GM23338 (cell line): ENCODE measurements around the gene ZNF143. TPM values are rescaled to one million over a fixed set of nuclear protein-coding genes. Genes with fewer than 3 reads are reported as not detected.
A peak's percentile ranks its signal among the peaks of the same experiment; 100 is the strongest.

Experiments
- ATAC-seq: fragments of 200-7000 bp; cut with Tn5 transposase; 3 replicates; pipeline ENCODE4 v1.9.1; 2020
- DNase-seq: peaks from one replicate; pipeline ENCODE4 v3.0.0-alpha.2; 2015; ENCODE audit warnings: low spot score
- H2AFZ ChIP-seq: fragments of 200-600 bp; sonication (generic); 2 replicates; pipeline ENCODE4 v1.8.0; 2016; ENCODE audit warnings: antibody characterized with exemption, mild to moderate bottlenecking, moderate library complexity
- H3F3A ChIP-seq: fragments of 200-600 bp; sonication (generic); replicated peaks from 2 replicates; pipeline ENCODE4 v1.8.0; 2017; ENCODE audit warnings: antibody characterized with exemption, mixed run types, low read depth
- H3K27ac ChIP-seq: fragments of 200-600 bp; sonication (generic); 2 replicates; pipeline ENCODE4 v1.6.1; 2016; ENCODE audit warnings: low read depth
- H3K27me3 ChIP-seq: fragments of 200-600 bp; sonication (generic); 2 replicates; pipeline ENCODE4 v1.8.0; 2016; ENCODE audit warnings: mild to moderate bottlenecking, mixed run types, moderate library complexity; ENCODE audit not compliant: insufficient read depth
- H3K36me3 ChIP-seq: fragments of 200-600 bp; sonication (generic); 2 replicates; pipeline ENCODE4 v1.8.0; 2016; ENCODE audit warnings: mild to moderate bottlenecking; ENCODE audit not compliant: insufficient read depth
- H3K4me1 ChIP-seq: fragments of 200-600 bp; sonication (generic); 2 replicates; pipeline ENCODE4 v1.8.0; 2016; ENCODE audit warnings: mild to moderate bottlenecking, moderate library complexity; ENCODE audit not compliant: insufficient read depth
- H3K4me2 ChIP-seq: fragments of 200-600 bp; sonication (generic); 2 replicates; pipeline ENCODE4 v1.7.1; 2017; ENCODE audit warnings: mixed run types
- H3K4me3 ChIP-seq: fragments of 200-600 bp; sonication (generic); 2 replicates; pipeline ENCODE4 v1.6.1; 2016; ENCODE audit warnings: mixed run types
- H3K79me2 ChIP-seq: fragments of 200-600 bp; sonication (generic); replicated peaks from 2 replicates; pipeline ENCODE4 v1.8.0; 2017; ENCODE audit warnings: mild to moderate bottlenecking; ENCODE audit not compliant: insufficient read depth
- H3K9me2 ChIP-seq: fragments of 200-600 bp; sonication (generic); 2 replicates; pipeline ENCODE4 v1.8.0; 2017; ENCODE audit not compliant: insufficient read depth
- H4K20me1 ChIP-seq: fragments of 200-600 bp; sonication (generic); replicated peaks from 2 replicates; pipeline ENCODE4 v1.8.0; 2017; ENCODE audit warnings: mild to moderate bottlenecking; ENCODE audit not compliant: insufficient read depth
- H3K27ac Mint-ChIP-seq: 2 replicates; pipeline ENCODE4 v1.8.0; 2020; ENCODE audit warnings: inconsistent platforms, mild to moderate bottlenecking, moderate library complexity, mixed read lengths
- H3K27me3 Mint-ChIP-seq: 3 replicates; pipeline ENCODE4 v1.8.0; 2022; ENCODE audit warnings: low read depth, mild to moderate bottlenecking, moderate library complexity, mixed read lengths, inconsistent platforms; ENCODE audit not compliant: insufficient read depth, poor library complexity
- H3K36me3 Mint-ChIP-seq: 3 replicates; pipeline ENCODE4 v1.8.0; 2021; ENCODE audit warnings: low read depth, mild to moderate bottlenecking, inconsistent platforms, moderate library complexity, mixed read lengths
- H3K4me1 Mint-ChIP-seq: 3 replicates; pipeline ENCODE4 v1.8.0; 2020; ENCODE audit warnings: mild to moderate bottlenecking, inconsistent platforms, mixed read lengths
- H3K4me3 Mint-ChIP-seq: 3 replicates; pipeline ENCODE4 v1.8.0; 2021; ENCODE audit warnings: moderate library complexity, mild to moderate bottlenecking, inconsistent platforms, mixed read lengths
- H3K9me3 Mint-ChIP-seq: 3 replicates; pipeline ENCODE4 v1.8.0; 2020; ENCODE audit warnings: moderate library complexity, mild to moderate bottlenecking, inconsistent platforms, mixed read lengths
- EZH2 ChIP-seq: fragments of 200-600 bp; sonication (generic); IDR thresholded peaks from one replicate; pipeline ENCODE4 v1.8.0; 2017; ENCODE audit warnings: antibody characterized with exemption, mild to moderate bottlenecking, low read depth; ENCODE audit not compliant: unreplicated experiment
- EZH2phosphoT487 ChIP-seq: fragments of 200-600 bp; sonication (generic); IDR thresholded peaks from one replicate; pipeline ENCODE4 v1.8.1; 2018; ENCODE audit warnings: antibody characterized with exemption; ENCODE audit not compliant: unreplicated experiment
- JUNB ChIP-seq: IDR thresholded peaks from one replicate; pipeline ENCODE4 v1.6.1; 2016; ENCODE audit warnings: antibody characterized with exemption; ENCODE audit not compliant: unreplicated experiment
- NANOG ChIP-seq: IDR thresholded peaks from 2 replicates; pipeline ENCODE4 v1.6.1; 2016; ENCODE audit warnings: antibody characterized with exemption, borderline replicate concordance
- POLR2AphosphoS5 ChIP-seq: IDR thresholded peaks from 2 replicates; pipeline ENCODE4 v1.6.1; 2016; ENCODE audit warnings: antibody characterized with exemption, low read depth
- ZNF114 ChIP-seq: fragments of 250-450 bp; sonication (Bioruptor Pico); IDR thresholded peaks from 2 replicates; pipeline ENCODE4 v1.5.0; 2020; ENCODE audit warnings: mild to moderate bottlenecking, moderate library complexity
- polyA plus RNA-seq: library from polyadenylated mRNA; unstranded; fragments of >200 nt; fragmentation: Nextera tagmentation; extraction: Ambion mirVana; gene quantifications from 2 replicates; pipeline ENCODE4 v1.2.1, GENCODE V29; 2016
- total RNA-seq: library from RNA; depleted of rRNA; stranded (reverse); fragments of >200 nt; shearing (Covaris generic); gene quantifications from 2 replicates; pipeline ENCODE4 v1.2.3, GENCODE V29; 2014
- TF ChIP-seq, protein P1 (sequence below): fragments of 250-450 bp; sonication (Bioruptor Pico); IDR thresholded peaks from 2 replicates; pipeline ENCODE4 v1.5.0; 2020; ENCODE audit warnings: mild to moderate bottlenecking, moderate library complexity
- TF ChIP-seq, protein P2 (sequence below): IDR thresholded peaks from one replicate; pipeline ENCODE4 v1.6.1; 2018; ENCODE audit warnings: antibody characterized with exemption; ENCODE audit not compliant: unreplicated experiment

ZNF143 gene
- total and polyA plus RNA-seq, 2 experiments from 2014 or later, result 33.5 to 44.2 TPM

DNA sequence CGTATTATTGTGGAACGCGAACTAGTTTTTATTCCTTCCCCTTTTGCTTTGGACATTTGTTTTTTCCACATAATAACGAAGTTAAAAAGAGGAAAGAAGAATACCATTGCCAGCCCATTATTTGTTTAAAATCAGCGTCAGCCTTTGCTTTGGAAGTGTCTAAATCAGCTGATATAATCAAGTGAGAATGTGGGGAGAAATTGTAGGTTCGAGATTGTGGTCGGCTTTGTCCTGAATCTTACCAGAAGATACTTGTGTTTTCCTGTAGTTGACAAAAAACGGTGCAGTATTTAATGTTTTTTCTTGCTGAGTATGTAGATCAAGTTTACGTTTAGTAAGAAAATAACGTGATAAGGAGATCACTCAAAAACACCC, 935 bp downstream of the ZNF143 start:
- TF ChIP-seq POLR2AphosphoS5 (no peak), JUNB (no peak), EZH2phosphoT487 (no peak), ZNF114 (CRISPR knock-in tag) (no peak), EZH2 (no peak), NANOG (no peak)
- TF ChIP-seq, protein P1, sequence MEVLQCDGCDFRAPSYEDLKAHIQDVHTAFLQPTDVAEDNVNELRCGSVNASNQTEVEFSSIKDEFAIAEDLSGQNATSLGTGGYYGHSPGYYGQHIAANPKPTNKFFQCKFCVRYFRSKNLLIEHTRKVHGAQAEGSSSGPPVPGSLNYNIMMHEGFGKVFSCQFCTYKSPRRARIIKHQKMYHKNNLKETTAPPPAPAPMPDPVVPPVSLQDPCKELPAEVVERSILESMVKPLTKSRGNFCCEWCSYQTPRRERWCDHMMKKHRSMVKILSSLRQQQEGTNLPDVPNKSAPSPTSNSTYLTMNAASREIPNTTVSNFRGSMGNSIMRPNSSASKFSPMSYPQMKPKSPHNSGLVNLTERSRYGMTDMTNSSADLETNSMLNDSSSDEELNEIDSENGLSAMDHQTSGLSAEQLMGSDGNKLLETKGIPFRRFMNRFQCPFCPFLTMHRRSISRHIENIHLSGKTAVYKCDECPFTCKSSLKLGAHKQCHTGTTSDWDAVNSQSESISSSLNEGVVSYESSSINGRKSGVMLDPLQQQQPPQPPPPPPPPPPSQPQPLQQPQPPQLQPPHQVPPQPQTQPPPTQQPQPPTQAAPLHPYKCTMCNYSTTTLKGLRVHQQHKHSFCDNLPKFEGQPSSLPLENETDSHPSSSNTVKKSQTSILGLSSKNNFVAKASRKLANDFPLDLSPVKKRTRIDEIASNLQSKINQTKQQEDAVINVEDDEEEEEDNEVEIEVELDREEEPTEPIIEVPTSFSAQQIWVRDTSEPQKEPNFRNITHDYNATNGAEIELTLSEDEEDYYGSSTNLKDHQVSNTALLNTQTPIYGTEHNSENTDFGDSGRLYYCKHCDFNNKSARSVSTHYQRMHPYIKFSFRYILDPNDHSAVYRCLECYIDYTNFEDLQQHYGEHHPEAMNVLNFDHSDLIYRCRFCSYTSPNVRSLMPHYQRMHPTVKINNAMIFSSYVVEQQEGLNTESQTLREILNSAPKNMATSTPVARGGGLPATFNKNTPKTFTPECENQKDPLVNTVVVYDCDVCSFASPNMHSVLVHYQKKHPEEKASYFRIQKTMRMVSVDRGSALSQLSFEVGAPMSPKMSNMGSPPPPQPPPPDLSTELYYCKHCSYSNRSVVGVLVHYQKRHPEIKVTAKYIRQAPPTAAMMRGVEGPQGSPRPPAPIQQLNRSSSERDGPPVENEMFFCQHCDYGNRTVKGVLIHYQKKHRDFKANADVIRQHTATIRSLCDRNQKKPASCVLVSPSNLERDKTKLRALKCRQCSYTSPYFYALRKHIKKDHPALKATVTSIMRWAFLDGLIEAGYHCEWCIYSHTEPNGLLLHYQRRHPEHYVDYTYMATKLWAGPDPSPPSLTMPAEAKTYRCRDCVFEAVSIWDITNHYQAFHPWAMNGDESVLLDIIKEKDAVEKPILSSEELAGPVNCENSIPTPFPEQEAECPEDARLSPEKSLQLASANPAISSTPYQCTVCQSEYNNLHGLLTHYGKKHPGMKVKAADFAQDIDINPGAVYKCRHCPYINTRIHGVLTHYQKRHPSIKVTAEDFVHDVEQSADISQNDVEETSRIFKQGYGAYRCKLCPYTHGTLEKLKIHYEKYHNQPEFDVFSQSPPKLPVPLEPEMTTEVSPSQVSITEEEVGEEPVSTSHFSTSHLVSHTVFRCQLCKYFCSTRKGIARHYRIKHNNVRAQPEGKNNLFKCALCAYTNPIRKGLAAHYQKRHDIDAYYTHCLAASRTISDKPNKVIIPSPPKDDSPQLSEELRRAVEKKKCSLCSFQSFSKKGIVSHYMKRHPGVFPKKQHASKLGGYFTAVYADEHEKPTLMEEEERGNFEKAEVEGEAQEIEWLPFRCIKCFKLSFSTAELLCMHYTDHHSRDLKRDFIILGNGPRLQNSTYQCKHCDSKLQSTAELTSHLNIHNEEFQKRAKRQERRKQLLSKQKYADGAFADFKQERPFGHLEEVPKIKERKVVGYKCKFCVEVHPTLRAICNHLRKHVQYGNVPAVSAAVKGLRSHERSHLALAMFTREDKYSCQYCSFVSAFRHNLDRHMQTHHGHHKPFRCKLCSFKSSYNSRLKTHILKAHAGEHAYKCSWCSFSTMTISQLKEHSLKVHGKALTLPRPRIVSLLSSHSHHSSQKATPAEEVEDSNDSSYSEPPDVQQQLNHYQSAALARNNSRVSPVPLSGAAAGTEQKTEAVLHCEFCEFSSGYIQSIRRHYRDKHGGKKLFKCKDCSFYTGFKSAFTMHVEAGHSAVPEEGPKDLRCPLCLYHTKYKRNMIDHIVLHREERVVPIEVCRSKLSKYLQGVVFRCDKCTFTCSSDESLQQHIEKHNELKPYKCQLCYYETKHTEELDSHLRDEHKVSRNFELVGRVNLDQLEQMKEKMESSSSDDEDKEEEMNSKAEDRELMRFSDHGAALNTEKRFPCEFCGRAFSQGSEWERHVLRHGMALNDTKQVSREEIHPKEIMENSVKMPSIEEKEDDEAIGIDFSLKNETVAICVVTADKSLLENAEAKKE, result no peak
- TF ChIP-seq, protein P2, sequence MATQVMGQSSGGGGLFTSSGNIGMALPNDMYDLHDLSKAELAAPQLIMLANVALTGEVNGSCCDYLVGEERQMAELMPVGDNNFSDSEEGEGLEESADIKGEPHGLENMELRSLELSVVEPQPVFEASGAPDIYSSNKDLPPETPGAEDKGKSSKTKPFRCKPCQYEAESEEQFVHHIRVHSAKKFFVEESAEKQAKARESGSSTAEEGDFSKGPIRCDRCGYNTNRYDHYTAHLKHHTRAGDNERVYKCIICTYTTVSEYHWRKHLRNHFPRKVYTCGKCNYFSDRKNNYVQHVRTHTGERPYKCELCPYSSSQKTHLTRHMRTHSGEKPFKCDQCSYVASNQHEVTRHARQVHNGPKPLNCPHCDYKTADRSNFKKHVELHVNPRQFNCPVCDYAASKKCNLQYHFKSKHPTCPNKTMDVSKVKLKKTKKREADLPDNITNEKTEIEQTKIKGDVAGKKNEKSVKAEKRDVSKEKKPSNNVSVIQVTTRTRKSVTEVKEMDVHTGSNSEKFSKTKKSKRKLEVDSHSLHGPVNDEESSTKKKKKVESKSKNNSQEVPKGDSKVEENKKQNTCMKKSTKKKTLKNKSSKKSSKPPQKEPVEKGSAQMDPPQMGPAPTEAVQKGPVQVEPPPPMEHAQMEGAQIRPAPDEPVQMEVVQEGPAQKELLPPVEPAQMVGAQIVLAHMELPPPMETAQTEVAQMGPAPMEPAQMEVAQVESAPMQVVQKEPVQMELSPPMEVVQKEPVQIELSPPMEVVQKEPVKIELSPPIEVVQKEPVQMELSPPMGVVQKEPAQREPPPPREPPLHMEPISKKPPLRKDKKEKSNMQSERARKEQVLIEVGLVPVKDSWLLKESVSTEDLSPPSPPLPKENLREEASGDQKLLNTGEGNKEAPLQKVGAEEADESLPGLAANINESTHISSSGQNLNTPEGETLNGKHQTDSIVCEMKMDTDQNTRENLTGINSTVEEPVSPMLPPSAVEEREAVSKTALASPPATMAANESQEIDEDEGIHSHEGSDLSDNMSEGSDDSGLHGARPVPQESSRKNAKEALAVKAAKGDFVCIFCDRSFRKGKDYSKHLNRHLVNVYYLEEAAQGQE, result no peak
- peaks cover 12% of the 10 kb centered on the region; the same call in 2 of the 3 replicates for H3K4me1 Mint-ChIP-seq
- ATAC-seq, result no peak
- Histone ChIP-seq H3K9me2 (no peaks in the 10 kb centered on the region), H3K4me1 (0 out of 2 replicates have a peak, but pooled peaks cover 3% of the 10 kb centered on the region), H3K36me3 (no peaks in the 10 kb centered on the region), H2AFZ (no peak overlapping the region), H3K4me3 (peak overlapping the region; percentile 72), H3K4me2 (peak overlapping the region; percentile 83), H3K27ac (peak overlapping the region; percentile 99), H3F3A (no peaks in the 10 kb centered on the region), H4K20me1 (no peaks in the 10 kb centered on the region), H3K79me2 (peaks cover 68% of the 10 kb centered on the region), H3K27me3 (no peaks in the 10 kb centered on the region)
- H3K27ac Mint-ChIP-seq, result peak overlapping the region; percentile 89
- DNase-seq, result no peak
- H3K36me3 Mint-ChIP-seq, result peaks cover 8% of the 10 kb centered on the region; the same call in 2 of the 3 replicates
- H3K9me3 Mint-ChIP-seq, result no peaks in the 10 kb centered on the region
- H3K4me3 Mint-ChIP-seq, result peak overlapping the region; percentile 99
- H3K27me3 Mint-ChIP-seq, result peaks cover 7% of the 10 kb centered on the region
